Measurements from ENCODE around the gene SSR1. TPM values are rescaled to one million over a fixed set of nuclear protein-coding genes. Genes with fewer than 3 reads are reported as not detected.
"Not testable (repeated sequence)": the region's sequence is repeated elsewhere in the genome, so short reads cannot be mapped to it uniquely, and the experiment has no call there.

The SSR1 gene
- total RNA-seq, 1 experiment from 2014 or later = 119 TPM

DNA sequence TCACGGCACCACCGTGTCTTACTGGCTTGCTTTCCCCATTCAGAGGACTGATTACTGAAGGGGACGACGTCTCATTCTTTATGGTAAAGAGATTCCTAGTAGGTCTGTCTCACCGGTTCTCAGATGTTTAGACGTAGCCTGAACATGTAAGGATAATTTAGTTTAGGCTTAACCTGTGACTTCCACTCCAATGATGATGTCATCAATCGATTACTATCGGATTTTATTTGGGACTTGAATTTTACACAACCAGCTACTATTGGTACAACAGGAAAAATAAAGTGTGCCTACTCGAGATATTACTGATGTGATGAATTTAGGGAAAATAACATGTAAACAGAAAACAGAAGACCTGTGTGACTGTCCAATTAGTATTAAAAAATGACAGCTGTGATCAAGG lies 4.5 kb upstream of the SSR1 start:
- DNase-seq (ENCODE audit: low read depth) = no peak

DNA sequence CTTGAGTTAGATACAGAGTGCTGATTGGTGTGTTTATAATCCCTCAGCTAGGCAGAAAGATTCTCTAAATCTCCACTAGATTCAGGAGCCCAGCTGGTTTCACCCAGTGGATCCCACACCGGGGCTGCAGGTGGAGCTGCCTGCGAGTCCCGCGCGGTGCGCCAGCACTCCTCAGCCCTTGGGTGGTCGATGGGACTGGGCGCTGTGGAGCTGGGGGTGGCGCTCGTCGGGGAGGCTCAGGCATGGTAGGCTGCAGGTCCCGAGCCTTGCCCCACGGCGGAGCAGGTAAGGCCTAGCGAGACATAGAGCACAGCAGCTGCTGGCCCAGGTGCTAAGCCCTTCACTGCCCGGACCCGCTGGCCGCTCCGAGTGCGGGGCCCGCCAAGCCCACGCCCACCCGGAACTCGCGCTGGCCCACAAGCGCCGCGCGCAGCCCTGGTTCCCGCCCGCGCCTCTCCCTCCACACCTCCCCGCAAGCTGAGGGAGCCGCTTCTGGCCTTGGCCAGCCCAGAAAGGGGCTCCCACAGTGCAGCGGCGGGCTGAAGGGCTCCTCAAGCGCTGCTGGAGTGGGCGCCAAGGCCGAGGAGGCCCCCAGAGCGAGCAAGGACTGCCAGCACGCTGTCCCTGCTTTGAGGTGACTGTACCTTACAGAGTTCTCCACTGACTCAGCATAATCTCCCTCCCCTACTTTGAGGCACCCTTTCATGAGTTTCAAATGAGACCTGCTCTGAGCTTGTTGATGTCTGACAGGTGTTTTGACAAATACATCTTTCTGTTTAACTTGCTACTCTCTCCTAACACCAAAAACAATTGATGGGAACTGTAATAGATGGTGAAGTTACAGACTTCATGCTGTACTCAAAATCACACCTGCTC lies 3.9 kb upstream of the SSR1 start:
- DNase-seq (ENCODE audit: low read depth) = no peak

DNA sequence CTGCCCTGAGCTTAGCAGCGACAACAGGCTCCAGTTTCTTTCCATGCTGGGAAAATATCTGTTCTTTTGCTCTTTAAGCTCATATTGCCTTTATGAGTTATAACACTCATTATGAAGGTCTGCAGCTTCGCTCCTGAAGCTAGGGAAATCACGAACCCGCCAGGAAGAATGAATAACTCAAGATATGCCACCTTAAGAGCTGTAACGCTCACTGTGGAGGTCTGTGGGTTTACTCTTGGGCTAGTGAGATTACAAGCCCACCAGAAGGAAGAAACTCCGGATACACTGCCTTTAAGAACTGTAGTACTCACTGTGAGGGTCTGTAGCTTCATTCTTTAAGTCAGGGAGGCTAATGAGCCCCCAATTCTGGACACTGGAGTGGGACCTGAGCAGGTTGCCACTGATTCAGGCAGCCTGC lies 3.0 kb upstream of the SSR1 start:
- no peak for DNase-seq (ENCODE audit: low read depth)

DNA sequence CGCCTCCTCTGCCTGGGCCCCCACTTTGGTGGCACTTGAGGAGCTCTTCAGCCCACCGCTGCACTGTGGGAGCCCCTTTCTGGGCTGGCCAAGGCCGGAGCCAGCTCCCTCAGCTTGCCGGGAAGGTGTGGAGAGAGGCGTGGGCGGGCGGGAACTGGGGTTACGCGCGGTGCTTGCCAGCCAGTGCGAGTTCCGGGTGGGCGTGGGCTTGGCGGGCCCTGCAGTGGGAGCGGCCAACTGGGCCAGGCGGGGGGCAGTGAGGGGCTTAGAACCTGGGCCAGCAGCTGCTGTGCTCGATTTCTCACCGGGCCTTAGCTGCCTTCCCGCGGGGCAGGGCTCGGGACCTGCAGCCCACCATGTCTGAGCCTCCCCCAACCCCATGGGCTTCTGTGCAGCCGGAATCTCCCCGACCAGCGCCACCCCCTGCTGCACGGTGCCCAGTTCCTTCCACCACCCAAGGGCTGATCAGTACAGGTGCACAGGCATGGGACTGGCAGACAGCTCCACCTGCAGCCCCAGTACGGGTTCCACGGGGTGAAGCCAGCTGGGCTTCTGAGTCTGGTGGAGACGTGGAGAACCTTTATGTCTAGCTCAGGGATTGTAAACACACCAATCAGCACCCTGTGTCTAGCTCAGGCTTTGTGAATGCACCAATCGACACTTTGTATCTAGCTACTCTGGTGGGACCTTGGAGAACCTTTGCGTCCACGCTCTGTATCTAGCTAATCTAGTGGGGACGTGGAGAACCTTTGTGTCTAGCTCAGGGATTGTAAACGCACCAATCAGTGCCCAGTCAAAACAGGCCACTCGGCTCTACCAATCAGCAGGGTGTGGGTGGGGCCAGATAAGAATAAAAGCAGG lies 2.3 kb upstream of the SSR1 start:
- DNase-seq (ENCODE audit: low read depth) = not testable (repeated sequence)

DNA sequence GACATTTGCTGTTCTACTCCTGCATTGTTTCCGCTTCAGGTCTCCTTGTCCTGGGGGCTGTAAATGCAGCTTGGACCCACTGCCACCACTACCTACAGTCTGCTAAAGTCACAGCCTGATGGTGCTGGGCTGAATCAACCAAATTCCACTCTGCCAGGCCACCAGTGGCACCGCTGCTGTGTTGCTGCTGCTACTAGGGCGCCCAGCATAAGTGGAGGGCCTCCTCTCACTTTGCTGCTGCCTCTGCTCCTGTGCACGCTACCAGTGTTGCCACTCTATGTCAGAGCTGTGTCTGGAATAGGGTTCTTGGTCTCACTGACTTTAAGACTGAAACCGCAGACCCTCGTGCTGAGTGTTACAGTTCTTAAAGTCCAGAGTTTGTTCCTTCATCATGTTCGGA lies 1.4 kb upstream of the SSR1 start:
- no peak for DNase-seq (ENCODE audit: low read depth)

DNA sequence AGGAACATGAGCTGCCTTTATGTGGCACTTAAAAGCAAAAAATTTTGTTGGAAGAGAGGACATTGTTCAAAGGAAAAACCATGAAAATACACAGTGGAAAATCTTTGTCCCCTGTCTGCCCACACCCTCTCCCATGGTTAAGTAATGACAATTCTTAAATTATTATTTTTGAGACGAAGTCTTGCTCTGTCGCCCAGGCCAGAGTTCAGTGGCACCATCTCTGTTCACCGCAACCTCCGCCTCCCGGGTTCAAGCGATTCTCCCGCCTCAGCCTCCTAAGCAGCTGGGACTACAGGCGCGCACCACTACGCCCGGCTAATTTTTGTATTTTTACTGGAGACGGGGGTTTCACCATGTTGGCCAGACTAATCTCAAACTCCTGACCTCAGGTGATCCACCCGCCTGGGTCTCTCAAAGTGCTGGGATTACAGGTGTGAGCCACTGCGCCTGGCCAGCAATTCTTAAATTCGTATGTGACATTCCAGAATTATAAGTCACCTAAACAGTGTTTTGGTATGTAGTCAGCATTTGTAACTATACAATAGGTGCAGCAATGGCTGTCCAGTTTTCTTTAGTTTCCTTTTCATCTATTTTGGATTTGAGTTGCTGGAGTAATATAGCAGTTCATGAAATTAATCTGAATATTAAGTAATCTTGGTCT lies 636 bp upstream of the SSR1 start:
- DNase-seq (ENCODE audit: low read depth) = no peak

DNA sequence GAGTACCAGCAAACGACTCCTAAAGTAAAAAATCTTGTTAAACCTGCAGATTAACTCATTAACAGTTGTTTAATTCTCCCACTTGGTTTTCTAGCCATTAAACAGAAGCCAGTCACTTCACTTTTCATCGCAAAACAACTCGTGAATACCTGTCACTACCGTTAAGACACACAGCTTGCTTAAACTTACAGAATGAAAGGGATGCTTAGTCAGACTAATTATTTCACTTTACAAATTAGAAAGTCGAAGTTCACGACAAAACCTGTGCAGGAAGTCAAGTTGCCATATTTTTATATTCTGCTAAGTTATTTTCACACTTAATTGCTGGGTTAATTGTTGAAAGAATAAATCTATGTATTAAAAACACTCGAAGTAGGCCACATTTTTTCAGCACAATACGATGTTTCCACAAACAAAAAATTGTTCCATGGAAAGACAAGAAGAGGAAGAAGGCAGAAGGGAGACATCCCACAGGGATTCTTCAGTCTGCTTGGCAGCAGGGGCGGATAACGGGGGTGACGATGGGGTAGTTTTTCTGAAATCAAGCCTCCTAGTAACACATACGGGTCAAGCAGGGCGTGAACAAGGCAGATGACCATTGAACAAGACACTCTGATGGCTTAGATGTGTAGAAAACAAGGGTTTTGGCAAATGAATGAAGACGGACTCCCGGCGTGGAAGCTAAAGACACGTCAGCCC lies 933 bp downstream of the SSR1 start:
- no peak for DNase-seq (ENCODE audit: low read depth)

DNA sequence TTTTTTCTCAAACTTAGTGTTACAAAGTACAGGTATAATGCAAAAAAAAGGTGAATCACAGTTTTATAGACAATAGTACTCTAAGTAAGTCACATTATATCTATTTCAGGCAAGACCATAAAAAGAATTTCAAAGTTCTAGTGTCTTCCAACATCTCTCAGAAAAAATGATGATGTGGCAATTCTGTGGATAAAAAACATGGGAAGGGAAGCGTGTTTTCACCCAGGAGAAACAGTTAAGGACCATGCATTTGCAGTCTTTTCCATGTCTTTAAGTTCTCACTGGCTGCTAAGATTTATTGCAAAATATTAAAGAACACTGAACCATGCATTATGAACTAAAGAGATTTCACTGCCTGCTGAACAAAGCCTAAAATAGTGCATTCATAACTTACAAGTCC lies 1.8 kb downstream of the SSR1 start:
- no peak for DNase-seq (ENCODE audit: low read depth)

DNA sequence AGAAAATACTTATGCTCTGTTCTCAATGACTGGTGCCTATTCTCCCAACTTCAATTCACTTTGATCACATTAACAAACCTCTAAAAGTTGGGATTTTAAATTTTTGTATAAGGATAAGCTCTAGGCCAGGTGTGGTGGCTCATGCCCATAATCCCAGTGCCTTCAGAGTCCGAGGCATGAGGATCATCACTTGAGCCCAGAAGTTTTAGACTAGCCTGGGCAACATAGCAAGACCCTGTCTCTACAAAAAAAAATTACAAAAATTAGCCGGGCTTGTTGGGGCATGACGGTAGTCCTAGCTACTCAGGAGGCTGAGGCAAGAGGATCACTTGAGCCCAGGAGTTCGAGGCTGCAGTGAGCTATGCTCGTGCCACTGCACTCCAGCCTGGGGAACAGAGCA lies 3.9 kb downstream of the SSR1 start:
- DNase-seq (ENCODE audit: low read depth) = no peak

DNA sequence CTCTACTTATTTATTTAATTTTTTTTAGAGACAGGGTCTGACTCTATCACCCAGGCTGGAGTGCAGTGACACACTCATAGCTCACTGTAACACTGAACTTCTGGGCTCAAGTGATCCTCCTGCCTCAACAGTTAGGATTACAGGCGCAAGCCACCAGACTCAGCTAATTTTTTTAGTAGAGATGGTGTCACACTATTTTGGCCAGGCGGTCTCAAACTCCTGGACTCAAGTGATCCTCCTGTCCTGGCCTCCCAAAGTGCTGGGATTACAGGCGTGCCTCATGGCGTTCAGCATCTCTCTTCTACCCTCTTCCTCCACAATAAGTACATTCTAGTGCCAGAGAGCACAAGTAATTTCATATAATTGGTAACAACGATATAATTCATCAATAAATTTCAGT lies 5.5 kb downstream of the SSR1 start:
- no peak for DNase-seq (ENCODE audit: low read depth)

DNA sequence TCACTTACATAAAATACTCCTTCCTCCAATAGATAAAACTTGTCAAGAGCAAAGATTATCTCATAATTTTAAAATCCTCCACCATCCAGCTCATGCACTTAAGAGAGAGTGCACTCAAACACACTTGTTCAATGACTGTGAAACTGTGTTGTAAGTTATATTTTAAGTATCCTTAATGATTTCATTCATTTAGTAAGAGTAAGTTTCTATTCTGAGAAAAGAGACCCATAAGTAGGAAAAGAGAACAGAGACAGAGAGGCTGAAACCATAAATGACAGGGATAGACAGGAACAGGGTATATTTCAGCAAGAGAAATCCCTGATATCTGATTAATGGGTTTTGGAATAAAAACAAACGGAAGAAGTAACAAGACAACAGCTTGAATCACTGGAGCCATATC lies 8.2 kb downstream of the SSR1 start:
- no peak for DNase-seq (ENCODE audit: low read depth)

DNA sequence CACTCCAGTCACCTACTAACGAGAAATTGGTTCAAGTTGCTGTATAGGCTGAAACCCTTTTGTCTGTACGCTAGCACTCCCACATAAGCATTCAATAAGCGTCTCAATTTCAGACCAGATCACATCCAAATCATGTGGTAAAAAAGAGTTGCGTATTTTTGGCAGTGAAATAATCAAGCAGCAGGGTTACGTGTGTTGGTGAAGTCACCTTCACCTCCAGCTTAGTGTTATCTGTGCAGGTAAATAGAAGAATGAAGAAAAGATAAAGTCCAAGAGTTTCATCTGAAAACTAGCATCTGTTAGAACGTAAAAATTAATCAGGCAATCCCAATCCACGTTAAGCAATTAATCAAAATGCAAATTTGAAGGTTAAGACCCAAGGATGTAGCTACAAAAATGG lies 11.3 kb downstream of the SSR1 start:
- no peak for DNase-seq (ENCODE audit: low read depth)

DNA sequence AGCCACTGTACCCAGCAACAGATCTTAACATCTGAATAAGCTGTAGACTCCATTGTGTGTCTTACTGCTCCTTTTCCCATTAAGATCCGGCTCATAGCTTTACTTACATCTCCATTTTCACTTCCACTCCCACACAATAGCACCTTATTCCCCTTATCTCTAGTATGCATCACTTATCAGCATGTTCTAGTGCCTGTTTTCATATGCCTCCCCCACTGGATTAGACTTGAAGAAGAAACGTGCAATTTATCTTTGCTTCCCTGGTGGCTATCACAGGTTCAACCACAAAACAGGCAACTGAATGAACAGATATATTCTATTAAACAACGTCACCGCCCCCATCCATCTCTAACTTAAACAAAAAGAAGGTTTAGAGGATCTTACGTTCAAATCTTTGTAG lies 12.1 kb downstream of the SSR1 start:
- no peak for DNase-seq (ENCODE audit: low read depth)

DNA sequence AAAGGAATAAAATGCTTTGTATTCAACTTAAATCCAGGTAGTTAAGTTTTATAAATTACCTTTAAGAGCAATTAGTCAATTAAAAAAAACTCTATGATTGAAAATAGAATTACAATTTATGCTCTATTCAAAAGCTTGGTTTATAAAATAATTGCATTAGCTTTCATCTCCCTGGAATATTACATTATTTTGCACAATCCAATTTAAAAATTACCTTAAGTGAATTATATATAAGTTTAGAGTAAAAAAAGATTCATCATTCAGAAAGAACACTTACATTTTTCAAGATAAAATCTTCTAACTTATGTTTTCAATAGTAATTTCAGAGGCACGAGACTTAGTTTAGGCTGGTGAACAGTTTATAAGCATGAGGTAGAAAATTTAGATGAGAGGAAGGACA lies 14.9 kb downstream of the SSR1 start:
- DNase-seq (ENCODE audit: low read depth) = no peak

DNA sequence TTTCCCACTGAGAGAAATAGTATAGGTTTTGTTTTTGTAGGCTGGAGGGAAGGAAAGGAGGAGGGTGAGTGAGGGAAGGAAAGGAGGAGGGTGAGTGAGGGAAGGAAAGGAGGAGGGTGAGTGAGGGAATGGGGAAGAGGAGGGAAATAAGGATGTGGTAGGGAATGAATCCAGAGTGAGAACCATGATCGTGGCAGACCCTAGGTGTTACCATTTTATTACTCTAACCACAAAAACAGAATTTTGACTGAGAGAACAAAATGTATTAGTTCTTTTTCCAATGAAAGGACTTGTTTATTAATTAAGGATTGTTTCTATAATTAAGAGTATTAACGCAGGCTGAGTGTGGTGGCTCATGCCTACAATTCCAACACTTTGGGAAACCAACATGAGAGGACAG lies 16.4 kb downstream of the SSR1 start:
- no peak for DNase-seq (ENCODE audit: low read depth)

DNA sequence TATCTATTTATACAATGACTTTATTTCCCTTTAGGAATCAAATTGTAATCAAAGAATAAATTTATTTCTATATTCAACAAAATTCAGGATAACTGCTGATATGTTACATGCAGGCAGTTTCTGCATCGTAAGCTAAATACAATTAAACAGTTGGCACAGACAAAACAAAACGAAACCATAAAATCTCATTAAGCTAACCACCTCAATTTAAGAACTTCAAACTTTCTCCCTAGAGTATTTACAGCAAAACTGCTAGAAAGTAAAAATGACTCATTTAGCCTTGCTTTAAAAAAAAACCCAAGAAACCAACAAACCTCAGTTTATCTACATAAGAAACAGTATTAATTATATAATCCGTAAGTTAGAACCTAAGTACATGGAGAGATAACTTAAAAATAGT lies 17.1 kb downstream of the SSR1 start:
- DNase-seq (ENCODE audit: low read depth) = no peak

DNA sequence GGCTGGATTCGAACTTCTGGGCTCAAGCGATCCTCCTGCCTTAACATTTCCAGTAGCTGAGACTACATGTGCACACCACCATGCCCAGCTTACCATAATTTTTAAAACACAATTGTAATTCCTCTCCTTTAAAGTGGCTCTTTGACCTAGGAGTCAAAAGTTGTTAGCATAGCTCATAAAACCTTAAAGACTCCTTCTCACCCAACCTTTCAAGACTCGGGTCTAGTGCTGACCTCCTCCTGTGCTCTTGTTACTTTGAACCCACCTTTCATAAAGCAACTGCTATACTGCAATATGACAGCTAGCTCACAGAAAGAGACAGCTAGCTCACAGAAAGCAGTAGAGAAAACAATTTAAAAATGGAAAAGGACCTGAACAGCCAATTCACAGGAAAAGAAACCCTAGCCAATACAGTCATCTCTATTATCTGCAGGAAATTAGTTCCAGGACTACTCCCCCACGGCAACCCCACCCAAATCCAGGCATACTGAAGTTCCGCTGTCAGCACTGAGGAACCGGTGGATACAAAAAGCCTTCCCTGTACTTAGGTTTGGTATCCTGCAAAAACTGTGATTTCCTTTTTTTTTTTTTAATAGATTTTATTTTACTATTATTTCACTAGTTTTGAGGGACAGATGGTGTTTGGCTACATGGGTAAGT lies 20.3 kb downstream of the SSR1 start:
- DNase-seq (ENCODE audit: low read depth) = no peak

DNA sequence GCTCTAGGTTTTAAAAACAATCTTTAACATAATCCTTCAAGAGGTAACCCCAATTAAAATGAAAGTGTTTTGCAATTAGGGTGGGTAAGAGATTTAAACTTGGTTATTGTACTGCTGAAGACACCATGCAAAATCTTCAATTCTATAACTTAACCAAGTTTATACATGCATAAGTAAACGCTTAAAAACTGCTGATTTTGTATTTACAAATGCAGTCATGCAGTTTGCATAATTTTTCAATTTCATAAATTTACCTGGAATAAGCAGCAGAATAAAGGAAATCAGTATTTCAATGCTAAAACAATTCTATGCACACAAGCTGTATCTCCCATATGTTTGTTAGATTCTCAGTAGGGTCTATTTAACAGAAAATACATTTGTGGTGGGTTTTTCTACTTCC lies 22.9 kb downstream of the SSR1 start:
- no peak for DNase-seq (ENCODE audit: low read depth)

DNA sequence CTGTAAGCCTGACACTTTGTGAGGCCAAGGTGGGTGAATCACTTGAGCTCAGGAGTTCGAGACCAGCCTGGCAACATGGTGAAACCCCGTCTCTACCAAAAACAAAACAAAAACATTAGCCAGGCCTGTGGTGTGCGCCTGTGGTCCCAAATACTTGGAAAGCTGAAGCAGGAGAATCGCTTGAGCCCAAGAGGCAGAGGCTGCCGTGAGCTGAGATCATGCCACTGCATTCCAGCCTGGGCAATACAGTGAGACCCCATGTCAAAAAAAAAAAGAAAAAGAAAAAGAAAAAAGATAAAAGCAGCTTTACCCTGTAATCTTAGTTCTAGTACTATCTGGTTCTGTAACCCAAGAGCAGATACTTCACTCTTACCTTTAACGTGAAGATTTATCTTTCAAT lies 27.6 kb downstream of the SSR1 start:
- no peak for DNase-seq (ENCODE audit: low read depth)

DNA sequence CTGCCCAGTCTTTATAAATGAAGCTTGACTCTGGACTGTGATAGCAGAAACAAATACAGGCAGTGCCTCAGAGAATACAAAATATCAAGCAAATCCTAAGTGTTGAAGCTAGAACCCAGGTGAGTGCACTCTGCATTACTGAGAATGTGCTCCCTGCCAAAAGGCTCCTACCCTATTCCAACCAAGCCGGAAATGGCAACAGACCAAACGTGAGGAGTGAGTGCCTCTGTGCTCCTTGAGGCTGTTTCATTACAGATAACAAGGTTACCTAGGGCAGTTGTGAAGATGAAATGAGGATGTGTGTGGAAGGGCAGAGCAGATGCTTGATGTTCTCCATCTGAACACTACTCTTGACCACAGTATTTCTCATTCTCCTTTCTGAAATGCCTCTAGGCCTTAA lies 29.3 kb downstream of the SSR1 start:
- DNase-seq (ENCODE audit: low read depth) = no peak

Data from RPMI7951 (cell line).